Neutrophil (primary cell): ENCODE measurements around the gene ATXN3L.
"Not testable (repeated sequence)": the region's sequence is repeated elsewhere in the genome, so short reads cannot be mapped to it uniquely, and the experiment has no call there.

Source experiments
- H3K27ac ChIP-seq: fragments of 200-600 bp; sonication (generic); 2 replicates; pipeline ENCODE4 v1.5.1; 2016; ENCODE audit warnings: mild to moderate bottlenecking, moderate library complexity
- H3K27me3 ChIP-seq: fragments of 200-600 bp; sonication (generic); 2 replicates; pipeline ENCODE4 v1.6.0; 2016; ENCODE audit warnings: mild to moderate bottlenecking
- H3K36me3 ChIP-seq: fragments of 200-600 bp; sonication (generic); 2 replicates; pipeline ENCODE4 v1.5.1; 2017
- H3K4me1 ChIP-seq, 2 experiments: fragments of 200-600 bp in 1 of 2; sonication (generic) in 1 of 2; 1 replicate in 1 of 2; 2 replicates in 1 of 2; pipeline versions ENCODE4 v1.5.1 to v1.6.1; 2013 to 2016; ENCODE audit warnings: low read depth in 1 of 2, low read length in 1 of 2, mild to moderate bottlenecking in 1 of 2, moderate library complexity in 1 of 2; ENCODE audit not compliant: control insufficient read depth in 1 of 2, insufficient read depth in 1 of 2
- H3K4me3 ChIP-seq, 2 experiments: fragments of 200-600 bp in 1 of 2; sonication (generic) in 1 of 2; 1 replicate in 1 of 2; 2 replicates in 1 of 2; pipeline ENCODE4 v1.5.1; 2013 to 2016; ENCODE audit warnings: low read depth in 1 of 2, low read length in 1 of 2, mild to moderate bottlenecking in 1 of 2, moderate library complexity in 1 of 2
- H3K9me3 ChIP-seq: fragments of 200-600 bp; sonication (generic); 2 replicates; pipeline ENCODE4 v1.5.1; 2016
- TF ChIP-seq, protein P1 (sequence below): fragments of 200-600 bp; sonication (generic); IDR thresholded peaks from 2 replicates; pipeline ENCODE4 v1.5.1; 2016; ENCODE audit warnings: antibody characterized with exemption

Gene ATXN3L

DNA sequence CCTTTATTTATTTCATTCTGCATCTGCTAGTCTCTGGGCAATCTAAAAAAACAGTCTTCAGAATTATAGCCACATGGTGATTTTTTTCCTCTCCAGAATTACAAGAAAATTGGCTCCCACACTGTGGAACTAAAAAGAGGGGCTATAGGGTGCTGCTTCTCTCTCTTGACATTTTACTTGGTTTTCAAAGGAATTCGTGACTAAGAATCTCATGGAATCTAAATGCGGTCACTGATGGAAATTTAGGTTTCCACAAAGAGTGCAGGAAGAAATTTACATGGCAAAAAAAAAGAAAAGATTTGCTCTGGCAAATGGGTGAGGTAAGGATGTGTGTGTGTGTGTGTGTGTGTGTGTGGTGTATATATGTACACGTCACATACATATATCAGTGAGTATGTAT lies 10.2 kb downstream of the ATXN3L start:
- Histone ChIP-seq H3K27ac (no peak overlapping the region), H3K9me3 (no peaks in the 10 kb centered on the region), H3K36me3 (no peaks in the 10 kb centered on the region), H3K4me1 (peaks cover 15 to 22% of the 10 kb centered on the region in 2 experiments), H3K4me3 (no peak overlapping the region), H3K27me3 (no peaks in the 10 kb centered on the region)
- TF ChIP-seq, protein P1, sequence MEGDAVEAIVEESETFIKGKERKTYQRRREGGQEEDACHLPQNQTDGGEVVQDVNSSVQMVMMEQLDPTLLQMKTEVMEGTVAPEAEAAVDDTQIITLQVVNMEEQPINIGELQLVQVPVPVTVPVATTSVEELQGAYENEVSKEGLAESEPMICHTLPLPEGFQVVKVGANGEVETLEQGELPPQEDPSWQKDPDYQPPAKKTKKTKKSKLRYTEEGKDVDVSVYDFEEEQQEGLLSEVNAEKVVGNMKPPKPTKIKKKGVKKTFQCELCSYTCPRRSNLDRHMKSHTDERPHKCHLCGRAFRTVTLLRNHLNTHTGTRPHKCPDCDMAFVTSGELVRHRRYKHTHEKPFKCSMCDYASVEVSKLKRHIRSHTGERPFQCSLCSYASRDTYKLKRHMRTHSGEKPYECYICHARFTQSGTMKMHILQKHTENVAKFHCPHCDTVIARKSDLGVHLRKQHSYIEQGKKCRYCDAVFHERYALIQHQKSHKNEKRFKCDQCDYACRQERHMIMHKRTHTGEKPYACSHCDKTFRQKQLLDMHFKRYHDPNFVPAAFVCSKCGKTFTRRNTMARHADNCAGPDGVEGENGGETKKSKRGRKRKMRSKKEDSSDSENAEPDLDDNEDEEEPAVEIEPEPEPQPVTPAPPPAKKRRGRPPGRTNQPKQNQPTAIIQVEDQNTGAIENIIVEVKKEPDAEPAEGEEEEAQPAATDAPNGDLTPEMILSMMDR: no peak

DNA sequence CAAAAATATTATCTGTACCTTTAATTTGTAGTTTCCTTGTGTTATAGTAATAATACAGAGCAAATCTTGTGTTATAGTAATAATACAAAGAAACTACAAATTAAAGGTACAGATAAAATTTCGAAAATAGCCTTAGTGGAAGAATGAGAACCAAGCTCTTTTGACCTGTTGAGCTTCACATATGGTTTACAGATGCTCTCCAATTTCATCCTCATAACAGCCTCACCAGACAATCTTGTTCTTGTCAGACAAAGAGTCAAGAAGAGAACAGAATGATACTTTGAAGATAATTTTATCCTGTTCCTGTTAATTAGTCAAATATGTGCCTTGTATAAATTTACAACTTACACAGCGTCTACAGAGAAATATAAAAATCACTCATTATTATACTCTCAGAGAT lies 12.8 kb downstream of the ATXN3L start:
- TF ChIP-seq, protein P1: no peak
- H3K4me1 ChIP-seq: peaks cover 26 to 35% of the 10 kb centered on the region in 2 experiments
- H3K27me3 ChIP-seq: no peaks in the 10 kb centered on the region
- no peaks in the 10 kb centered on the region for H3K9me3 ChIP-seq
- H3K4me3 ChIP-seq: no peak overlapping the region
- no peak overlapping the region for H3K27ac ChIP-seq
- H3K36me3 ChIP-seq: no peaks in the 10 kb centered on the region

DNA sequence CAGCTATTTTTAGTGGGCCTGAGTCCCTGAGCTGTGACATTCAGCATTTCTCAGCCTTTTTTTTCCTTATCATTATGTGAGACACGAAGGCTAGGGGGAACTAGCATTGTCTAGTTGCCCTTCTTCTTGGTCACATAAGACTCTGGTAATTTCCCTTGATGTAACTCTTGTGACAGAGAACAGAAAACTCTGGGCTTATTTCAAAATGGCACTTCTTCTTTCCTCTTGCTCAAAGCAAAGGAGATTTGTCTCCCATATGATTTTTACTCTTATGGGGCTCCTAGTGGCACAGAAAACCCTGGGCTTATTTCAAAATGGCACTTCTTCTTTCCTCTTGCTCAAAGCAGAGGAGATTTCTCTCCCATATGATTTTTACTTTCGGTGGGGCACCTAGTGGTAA lies 14.7 kb downstream of the ATXN3L start:
- no peaks in the 10 kb centered on the region for H3K9me3 ChIP-seq
- H3K27ac ChIP-seq: peak overlapping the region; percentile 80
- no peaks in the 10 kb centered on the region for H3K27me3 ChIP-seq
- TF ChIP-seq, protein P1: no peak
- H3K4me1 ChIP-seq: peaks cover 26 to 35% of the 10 kb centered on the region in 2 experiments
- H3K36me3 ChIP-seq: no peaks in the 10 kb centered on the region
- H3K4me3 ChIP-seq: no peak overlapping the region

DNA sequence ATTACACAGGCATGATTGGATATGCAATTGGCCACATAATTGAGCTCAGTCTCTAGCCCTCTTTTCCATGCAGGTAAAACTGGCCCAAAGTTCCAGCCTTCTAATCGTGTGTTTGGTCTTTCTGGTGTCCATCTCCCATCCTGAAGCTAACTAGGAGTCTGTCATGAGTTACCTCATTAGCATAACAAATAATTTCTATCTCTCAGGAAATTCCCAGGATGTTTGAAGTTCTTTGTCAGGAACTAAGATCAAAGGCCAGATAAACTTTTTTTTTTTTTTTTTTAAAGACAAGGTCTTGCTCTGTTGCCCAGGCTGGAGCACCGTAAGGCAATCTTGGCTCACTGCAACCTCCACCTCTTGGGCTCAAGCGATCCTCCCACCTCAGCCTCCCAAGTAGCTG lies 15.8 kb downstream of the ATXN3L start:
- no peaks in the 10 kb centered on the region for H3K9me3 ChIP-seq
- H3K4me1 ChIP-seq: peaks cover 26 to 35% of the 10 kb centered on the region in 2 experiments
- no peak overlapping the region for H3K4me3 ChIP-seq
- H3K27me3 ChIP-seq: no peaks in the 10 kb centered on the region
- TF ChIP-seq, protein P1: no peak
- no peaks in the 10 kb centered on the region for H3K36me3 ChIP-seq
- H3K27ac ChIP-seq: peak overlapping the region; percentile 80

DNA sequence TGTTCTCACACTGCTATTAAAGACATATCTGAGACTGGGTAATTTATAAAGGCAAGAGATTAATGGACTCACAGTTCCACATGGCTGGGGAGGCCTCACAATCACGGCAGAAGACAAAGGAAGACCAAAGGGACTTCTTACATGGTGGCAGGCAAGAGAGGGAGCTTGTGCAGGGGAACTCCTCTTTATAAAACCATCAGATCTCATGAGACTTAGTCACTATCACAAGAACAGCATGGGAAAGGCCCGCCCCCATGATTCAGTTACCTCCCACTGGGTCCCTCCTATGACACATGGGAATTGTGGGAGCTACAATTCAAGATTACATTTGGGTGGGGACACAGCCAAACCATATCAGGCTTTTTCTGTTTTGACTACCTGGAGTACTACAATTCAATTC lies 16.6 kb downstream of the ATXN3L start:
- H3K36me3 ChIP-seq, H3K9me3 ChIP-seq, H3K27ac ChIP-seq, H3K27me3 ChIP-seq, H3K4me3 ChIP-seq: not testable (repeated sequence)
- H3K4me1 ChIP-seq: peaks cover 26 to 35% of the 10 kb centered on the region in 2 experiments

DNA sequence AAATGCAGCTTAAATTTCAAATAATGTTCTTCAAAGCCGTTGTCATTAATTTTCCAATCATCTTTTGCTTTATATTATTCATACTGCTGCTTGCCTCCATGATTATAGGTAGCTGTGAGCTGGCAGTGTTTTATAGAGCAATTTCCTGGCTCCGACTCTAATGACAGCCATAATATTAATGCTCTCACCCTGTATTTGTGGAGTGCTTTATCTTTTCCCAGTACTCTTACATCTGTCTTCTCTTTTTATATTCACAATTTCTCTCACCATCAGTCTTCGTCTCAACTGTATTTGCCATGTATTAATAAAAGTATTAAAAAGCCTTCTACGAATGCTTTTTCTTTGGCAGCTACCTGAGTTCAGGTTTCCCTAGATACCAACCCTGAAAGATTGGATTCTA lies 21.0 kb downstream of the ATXN3L start:
- H3K4me1 ChIP-seq: peaks cover 5% of the 10 kb centered on the region in 2 experiments
- H3K4me3 ChIP-seq: no peak overlapping the region
- H3K27ac ChIP-seq: no peak overlapping the region
- TF ChIP-seq, protein P1: no peak
- no peaks in the 10 kb centered on the region for H3K27me3 ChIP-seq
- H3K36me3 ChIP-seq: no peaks in the 10 kb centered on the region
- no peaks in the 10 kb centered on the region for H3K9me3 ChIP-seq
